ENCODE data around the gene CEP250.
A peak's percentile ranks its signal among the peaks of the same experiment; 100 is the strongest.
"Not testable (repeated sequence)": the region's sequence is repeated elsewhere in the genome, so short reads cannot be mapped to it uniquely, and the experiment has no call there.

Gene CEP250

GRCh38 chr20:35515949-35516645 is 60.7 kb downstream of the CEP250 start:
- FAIRE-seq, result peak; percentile 92
- peak; percentile 87 for DNase-seq (ENCODE audit: insufficient read length, low spot score)

GRCh38 chr20:35517125-35517524 is 61.7 kb downstream of the CEP250 start:
- FAIRE-seq (no peak), DNase-seq (ENCODE audit: insufficient read length, low spot score) (no peak)

DNA sequence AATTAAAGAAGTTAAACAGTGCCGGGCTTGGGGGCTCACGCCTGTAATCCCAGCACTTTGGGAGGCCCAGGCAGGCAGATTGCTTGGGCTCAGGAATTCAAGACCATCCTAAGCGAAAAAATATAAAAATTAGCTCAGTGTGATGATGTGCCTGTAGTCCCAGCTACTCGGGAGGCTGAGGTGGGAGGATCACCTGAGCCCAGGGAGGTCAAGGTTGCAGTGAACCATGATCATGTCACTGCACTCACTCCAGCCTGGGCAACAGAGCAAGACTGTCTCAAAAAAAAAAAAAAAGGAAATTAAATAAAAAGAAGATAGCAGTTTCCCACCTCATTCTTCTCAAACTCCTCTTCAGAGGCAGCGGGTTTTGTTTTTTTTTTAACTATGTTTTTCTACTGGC is 62.4 kb downstream of the CEP250 start:
- not testable (repeated sequence) for DNase-seq (ENCODE audit: insufficient read length, low spot score); FAIRE-seq

- FAIRE-seq (no peak), DNase-seq (ENCODE audit: insufficient read length, low spot score) (no peak)
These were observed 63.6 kb downstream of the CEP250 start for GRCh38 chr20:35518955-35519354.

GRCh38 chr20:35523298-35523888 is 68.0 kb downstream of the CEP250 start:
- no peak for FAIRE-seq
- DNase-seq (ENCODE audit: insufficient read length, low spot score), result no peak

DNA sequence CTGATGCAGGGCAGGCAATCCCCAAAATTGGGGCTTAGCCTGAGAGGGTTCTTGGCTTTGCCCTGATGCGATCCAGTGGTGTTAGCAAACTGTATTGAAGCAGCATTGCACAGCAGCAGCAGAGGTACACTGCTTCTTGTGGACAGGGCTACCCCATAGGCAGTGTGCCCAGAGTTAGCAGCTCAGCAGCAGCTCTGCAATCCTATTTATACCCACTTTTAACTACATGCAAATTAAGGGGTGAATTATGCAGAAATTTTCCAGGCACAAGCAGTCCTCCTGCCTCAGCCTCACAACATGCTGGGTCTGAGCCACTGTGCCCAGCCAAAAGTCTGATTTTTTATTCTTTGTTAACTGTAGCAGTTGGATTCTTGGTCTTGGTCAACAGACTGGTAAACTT is 70.2 kb downstream of the CEP250 start:
- no peak for FAIRE-seq
- no peak for DNase-seq (ENCODE audit: insufficient read length, low spot score)

- no peak for DNase-seq (ENCODE audit: insufficient read length, low spot score)
- FAIRE-seq, result peak; percentile 23
These were observed 71.8 kb downstream of the CEP250 start for GRCh38 chr20:35527122-35527769.

GRCh38 chr20:35529552-35529951 is 74.2 kb downstream of the CEP250 start, which contains the start of gene C20orf173:
TSS of gene C20orf173 (minus strand) at chr20:35529652. CDS start at chr20:35529373, 279 bp downstream.
- DNase-seq (ENCODE audit: insufficient read length, low spot score), result no peak
- FAIRE-seq, result no peak

DNA sequence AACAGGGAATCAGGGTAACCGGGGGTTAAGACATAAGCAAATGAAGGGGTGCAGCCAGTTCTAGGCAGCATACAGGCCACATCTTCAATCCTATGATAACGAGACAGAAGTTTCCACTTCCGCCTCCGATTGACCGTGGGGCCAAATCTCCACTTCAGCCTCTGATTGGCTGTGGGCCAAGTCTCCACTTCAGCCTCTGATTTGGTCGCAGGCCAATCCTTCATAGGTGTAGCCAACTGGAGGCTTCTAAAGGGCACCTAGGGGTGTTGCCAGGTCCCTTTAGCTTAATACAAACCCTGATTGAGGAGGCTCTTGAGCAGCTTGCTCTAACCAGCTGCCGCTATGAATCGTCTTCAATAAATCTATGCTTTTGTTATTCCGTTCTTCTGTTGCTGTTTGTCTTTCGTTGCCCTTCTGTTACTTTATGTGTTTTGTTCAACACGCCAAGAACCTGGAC is 84.4 kb downstream of the CEP250 start:
- no peak for FAIRE-seq
- DNase-seq (ENCODE audit: insufficient read length, low spot score), result no peak

DNA sequence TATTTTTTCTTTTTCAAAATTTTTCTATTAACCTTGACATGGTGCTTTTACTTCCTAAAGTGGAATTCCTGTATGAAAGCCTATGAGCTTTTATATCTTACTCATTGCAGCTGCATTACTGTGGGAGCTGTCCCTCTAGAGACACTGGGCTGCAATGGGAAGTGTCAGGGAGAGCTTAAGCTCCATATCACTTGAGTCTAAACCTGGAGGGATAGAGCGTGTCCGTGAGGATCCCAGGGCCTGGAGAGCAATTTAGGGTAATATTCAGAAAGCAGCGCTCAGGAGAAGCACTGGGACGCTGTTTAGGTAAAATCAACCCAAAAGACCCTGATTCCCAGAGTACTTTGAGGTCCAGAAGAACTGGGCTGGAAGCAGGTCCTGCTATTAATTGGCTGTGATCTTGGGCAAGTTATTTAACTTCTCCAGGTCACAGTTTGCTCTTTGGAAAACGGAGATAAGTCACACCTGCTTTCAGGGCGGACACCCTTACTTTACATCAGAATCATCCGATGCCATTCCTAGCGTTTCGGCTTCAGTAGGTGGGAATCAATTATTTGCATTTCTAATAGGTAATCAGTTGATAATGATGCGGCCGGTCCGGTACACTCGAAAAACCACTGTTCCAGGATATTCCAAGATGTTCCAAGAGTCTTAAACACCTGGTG is 85.9 kb downstream of the CEP250 start:
- DNase-seq (ENCODE audit: insufficient read length, low spot score), result no peak

DNA sequence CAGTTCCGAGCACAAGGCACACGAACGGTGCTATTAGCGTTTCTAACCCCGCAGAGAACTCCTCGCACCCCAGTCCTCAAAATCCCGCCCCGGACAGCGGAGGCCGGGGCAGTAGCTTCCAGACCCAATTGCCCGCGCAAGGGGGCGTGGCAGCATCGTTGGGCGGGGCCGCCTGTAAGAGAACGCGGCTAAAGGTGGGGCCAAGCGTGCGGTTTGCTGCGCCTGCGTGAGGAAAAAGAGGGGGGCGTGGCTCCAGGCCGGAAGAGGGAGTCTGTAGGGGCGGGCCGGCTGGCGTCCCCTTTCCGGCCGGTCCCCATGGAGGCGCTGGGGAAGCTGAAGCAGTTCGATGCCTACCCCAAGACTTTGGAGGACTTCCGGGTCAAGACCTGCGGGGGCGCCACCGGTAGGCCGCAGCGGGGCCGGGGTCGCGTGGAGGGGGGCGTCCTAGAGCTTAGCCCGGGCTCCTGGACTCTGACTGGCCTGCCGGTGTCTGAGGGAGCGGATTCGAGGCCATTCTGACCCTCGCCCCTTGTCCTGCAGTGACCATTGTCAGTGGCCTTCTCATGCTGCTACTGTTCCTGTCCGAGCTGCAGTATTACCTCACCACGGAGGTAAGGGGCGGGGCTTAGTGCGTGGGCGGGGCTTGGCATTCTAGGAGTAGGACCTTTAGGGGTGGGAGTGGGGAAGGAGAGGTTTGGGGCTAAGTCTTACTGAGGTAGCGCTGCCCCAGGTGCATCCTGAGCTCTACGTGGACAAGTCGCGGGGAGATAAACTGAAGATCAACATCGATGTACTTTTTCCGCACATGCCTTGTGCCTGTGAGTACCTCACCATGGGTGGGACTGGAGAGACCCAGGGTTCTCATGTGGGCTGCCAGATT is 86.6 kb downstream of the CEP250 start, which contains the start of gene ERGIC3:
Gene ERGIC3, plus strand, starts transcription at position 296 of the 880 bp plus-strand sequence. Its CDS starts 20 bp downstream, at position 316.
- peak; percentile 94 for FAIRE-seq
- peak; percentile 87 for DNase-seq (ENCODE audit: insufficient read length, low spot score)

More for the DNA sequence above, 85.9 kb downstream of the CEP250 start:
- no peak for FAIRE-seq

DNA sequence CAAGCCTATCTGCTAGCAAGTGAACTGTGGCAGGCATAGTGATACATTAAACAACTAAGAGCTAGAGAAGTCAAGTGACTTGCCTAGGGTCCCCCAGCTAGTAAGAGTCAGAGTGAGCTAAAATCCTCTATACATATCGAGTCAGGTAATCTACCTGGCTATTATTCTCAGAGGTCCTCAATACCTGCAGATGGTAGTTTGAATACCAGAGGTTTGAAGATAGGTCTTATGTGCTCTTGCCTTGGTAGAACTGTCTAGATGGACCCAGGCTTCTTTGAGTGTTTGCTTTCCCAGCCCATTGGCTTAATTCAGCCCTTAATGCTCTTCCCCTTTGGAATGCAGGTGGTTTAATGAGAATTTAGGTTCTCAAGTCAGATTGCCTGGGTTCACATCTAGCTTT is 87.6 kb downstream of the CEP250 start:
- DNase-seq (ENCODE audit: insufficient read length, low spot score) (no peak), FAIRE-seq (no peak)

GRCh38 chr20:35544436-35544835 is 89.0 kb downstream of the CEP250 start:
- FAIRE-seq (no peak), DNase-seq (ENCODE audit: insufficient read length, low spot score) (no peak)

GRCh38 chr20:35544941-35545340 is 89.5 kb downstream of the CEP250 start:
- DNase-seq (ENCODE audit: insufficient read length, low spot score); FAIRE-seq: not testable (repeated sequence)

GRCh38 chr20:35546127-35546526 is 90.7 kb downstream of the CEP250 start:
- FAIRE-seq, result no peak
- DNase-seq (ENCODE audit: insufficient read length, low spot score), result no peak

DNA sequence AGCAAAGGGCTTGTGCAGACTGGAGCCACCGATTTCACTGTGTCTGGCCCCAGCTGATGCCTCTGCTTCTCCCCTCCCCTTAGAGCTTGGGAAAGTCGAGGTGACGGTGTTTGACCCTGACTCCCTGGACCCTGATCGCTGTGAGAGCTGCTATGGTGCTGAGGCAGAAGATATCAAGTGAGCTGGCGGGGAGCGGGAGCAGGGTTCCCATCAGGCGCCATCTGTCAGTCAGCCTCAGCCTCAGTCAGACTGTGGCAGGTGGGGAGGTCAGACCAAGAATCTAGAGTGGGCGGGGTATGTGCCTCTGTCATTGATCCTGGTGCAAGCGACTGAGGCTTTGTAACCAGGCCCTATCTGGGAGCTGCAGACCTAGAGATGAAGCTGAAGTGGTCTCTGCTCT is 91.9 kb downstream of the CEP250 start:
- FAIRE-seq (no peak), DNase-seq (ENCODE audit: insufficient read length, low spot score) (no peak)

DNA sequence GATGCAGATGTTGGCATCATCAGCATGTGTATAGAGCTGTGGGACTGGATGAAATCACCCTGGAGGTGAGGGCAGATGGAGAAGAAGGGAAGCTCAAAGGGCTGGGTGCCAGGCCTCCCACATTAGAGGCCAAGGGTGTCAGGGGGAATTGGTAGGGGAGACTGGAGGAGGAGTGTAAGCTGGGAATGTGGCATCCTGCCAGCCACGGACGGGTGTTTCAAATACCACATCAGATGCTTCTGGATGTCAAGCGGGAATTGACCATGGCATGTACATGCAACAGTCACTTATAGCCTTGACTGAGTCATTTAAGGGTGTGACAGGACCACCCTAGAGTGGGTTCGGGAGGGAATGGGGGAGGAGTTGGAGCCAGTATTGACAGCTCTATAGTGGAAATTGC is 96.1 kb downstream of the CEP250 start:
- FAIRE-seq, result no peak

GRCh38 chr20:35552914-35553313 is 97.5 kb downstream of the CEP250 start:
- FAIRE-seq (no peak), DNase-seq (ENCODE audit: insufficient read length, low spot score) (no peak)

More for the DNA sequence above, 96.1 kb downstream of the CEP250 start:
- DNase-seq (ENCODE audit: insufficient read length, low spot score), result no peak

- FAIRE-seq; DNase-seq (ENCODE audit: insufficient read length, low spot score): not testable (repeated sequence)
These were observed 100.1 kb downstream of the CEP250 start for GRCh38 chr20:35555461-35555860.
